ENCODE data around the gene LARGE2.

DNA sequence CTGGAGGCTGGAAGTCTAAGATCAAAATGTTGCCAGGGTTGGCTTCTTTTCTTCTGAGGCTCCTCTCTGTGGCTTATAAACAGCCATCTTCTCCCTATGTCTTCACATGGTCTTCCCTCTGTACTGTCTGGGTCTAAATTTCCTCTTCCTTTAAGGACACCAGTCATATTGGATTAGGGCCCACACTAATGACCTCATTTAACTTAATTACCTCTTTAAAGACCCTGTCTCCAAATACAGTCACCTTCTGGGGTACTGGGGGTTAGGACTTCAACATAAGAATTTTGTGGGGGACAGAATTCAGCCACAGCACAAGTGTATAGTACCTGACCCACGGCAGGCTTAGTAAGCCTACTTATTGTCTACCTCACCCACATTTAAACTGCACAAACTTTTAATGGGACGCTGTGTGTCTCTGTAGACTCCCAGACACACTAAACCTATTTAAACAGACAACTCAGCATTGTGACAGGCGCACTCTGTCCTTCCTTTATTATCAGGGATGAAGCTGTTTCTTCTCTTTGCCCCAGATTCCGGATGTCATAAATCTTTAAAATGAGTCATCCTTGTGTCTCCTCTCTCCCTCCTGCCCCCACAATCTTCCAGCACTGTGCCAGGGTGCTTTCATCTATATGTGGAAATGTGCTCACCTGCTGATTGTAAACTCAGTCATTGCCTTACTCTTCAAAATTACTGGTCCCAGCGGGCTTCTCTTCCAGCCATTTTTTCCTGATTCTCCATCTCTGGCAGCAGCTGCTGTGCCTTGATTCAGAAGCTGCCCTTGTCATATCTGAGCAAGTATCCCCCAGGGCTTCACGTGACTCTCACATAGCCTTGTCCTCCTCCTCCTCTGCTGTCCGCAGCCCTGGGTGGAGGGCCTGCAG lies 42.4 kb upstream of the LARGE2 start:
- no peak for TF ChIP-seq SRF (IDR thresholded peaks at IDR 0.05; ENCODE audit: low read depth)
- no peak for TF ChIP-seq CTCF (IDR thresholded peaks at IDR 0.05 in 2 of 3, conservative IDR thresholded peaks at IDR 0.05 in 1 of 3; ENCODE audit: borderline replicate concordance in 1 of 3, insufficient read depth in 1 of 3, low read depth in 2 of 3, low read length in 2 of 3)
- TF ChIP-seq CBX3 (IDR thresholded peaks at IDR 0.05; ENCODE audit: low read depth) = no peak
- TF ChIP-seq ELF1 (IDR thresholded peaks at IDR 0.05; ENCODE audit: borderline replicate concordance, low read depth) = no peak
- no peak for TF ChIP-seq ATF3 (IDR thresholded peaks at IDR 0.05)
- no peak for TF ChIP-seq EZH2 (IDR thresholded peaks at IDR 0.05)
- TF ChIP-seq SIN3A (IDR thresholded peaks at IDR 0.05; ENCODE audit: low read depth) = no peak
- no peak for TF ChIP-seq POLR2AphosphoS5 (IDR thresholded peaks at IDR 0.05; ENCODE audit: low read depth, low read length)
- no peak for TF ChIP-seq POLR2A (IDR thresholded peaks at IDR 0.05; ENCODE audit: borderline replicate concordance, extremely low read depth, insufficient read depth, insufficient read length)
- TF ChIP-seq MAX (IDR thresholded peaks at IDR 0.05) = no peak
- TF ChIP-seq YY1 (IDR thresholded peaks at IDR 0.05; ENCODE audit: extremely low read depth, insufficient replicate concordance, low read depth, low read length) = no peak
- TF ChIP-seq CEBPB (IDR thresholded peaks at IDR 0.05; ENCODE audit: low read depth) = no peak
- TF ChIP-seq ZNF274 (IDR thresholded peaks at IDR 0.05; ENCODE audit: low read depth, low read length) = no peak
- no peak for TF ChIP-seq ZFX (IDR thresholded peaks at IDR 0.05)

Measured in HCT116 (cell line).